Type B pancreatic cell (in vitro differentiated cells): ENCODE data around the gene GPR33. TPM values are rescaled to one million over a fixed set of nuclear protein-coding genes. Genes with fewer than 3 reads are reported as not detected.

ENCODE experiments used
- DNase-seq: peaks from one replicate; pipeline ENCODE4 v3.0.0; 2021; ENCODE audit warnings: mixed read lengths; ENCODE audit not compliant: unreplicated experiment; ENCODE audit errors: extremely low spot score
- H3K27ac Mint-ChIP-seq: 2 replicates; pipeline ENCODE4 v1.8.0; 2021; ENCODE audit warnings: mild to moderate bottlenecking, mixed read lengths
- H3K27me3 Mint-ChIP-seq: 2 replicates; pipeline ENCODE4 v1.8.0; 2021; ENCODE audit warnings: mixed read lengths
- H3K36me3 Mint-ChIP-seq: 2 replicates; pipeline ENCODE4 v1.8.0; 2021; ENCODE audit warnings: mixed read lengths
- H3K4me1 Mint-ChIP-seq: one replicate; pipeline ENCODE4 v1.8.0; 2021; ENCODE audit warnings: mixed read lengths; ENCODE audit not compliant: unreplicated experiment
- H3K4me3 Mint-ChIP-seq: 2 replicates; pipeline ENCODE4 v1.8.0; 2021; ENCODE audit warnings: mild to moderate bottlenecking, mixed read lengths
- H3K9me3 Mint-ChIP-seq: 2 replicates; pipeline ENCODE4 v1.8.0; 2021; ENCODE audit warnings: mixed read lengths
- CTCF ChIP-seq: fragments of 200-600 bp; sonication (generic); conservative IDR thresholded peaks from 2 replicates; pipeline ENCODE4 v1.5.0; 2021; ENCODE audit warnings: antibody characterized with exemption, mild to moderate bottlenecking
- total RNA-seq: library from RNA; stranded (reverse); gene quantifications from 2 replicates; pipeline ENCODE4 v1.2.1, GENCODE V29; 2021; ENCODE audit warnings: low replicate concordance

GPR33 gene
- total RNA-seq, 1 donor from 2014 or later = not detected

DNA sequence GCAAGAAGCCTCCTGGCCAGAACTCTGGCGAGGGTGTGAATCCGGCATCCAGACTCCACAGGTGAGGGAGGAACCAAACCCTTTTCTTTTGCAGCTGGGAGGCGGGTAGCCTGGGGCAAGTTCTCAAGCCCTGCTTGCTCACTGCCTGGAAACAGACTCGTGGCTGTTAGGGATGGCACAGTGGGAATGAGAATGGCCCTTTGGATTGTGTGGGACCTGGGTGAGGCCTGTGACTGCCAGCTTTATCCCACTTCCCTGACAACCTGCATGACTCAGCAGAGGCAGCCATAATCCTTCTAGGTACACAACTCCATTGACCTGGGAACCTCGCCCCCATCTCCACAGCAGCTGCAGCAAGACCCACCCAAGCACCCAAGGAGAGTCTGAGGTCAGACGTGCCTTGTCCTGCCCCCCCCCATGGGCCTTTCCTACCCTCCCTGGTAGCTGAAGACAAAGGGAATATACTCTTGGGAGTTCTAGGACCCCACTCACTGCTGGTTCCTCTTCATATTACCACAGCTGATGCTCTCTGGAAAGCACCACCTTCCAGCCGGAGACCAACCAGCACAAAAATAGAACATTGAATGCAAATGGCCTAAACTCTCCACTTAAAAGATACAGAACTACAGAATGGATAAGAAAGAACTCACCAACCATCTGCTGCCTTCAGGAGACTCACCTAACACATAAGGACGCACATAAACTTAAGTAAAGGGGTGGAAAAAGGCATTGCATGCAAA, 5.1 kb upstream of the GPR33 start:
- H3K4me3 Mint-ChIP-seq = no peak overlapping the region
- DNase-seq = no peak
- H3K27ac Mint-ChIP-seq = no peak overlapping the region
- H3K4me1 Mint-ChIP-seq = no peaks in the 10 kb centered on the region
- no peaks in the 10 kb centered on the region for H3K36me3 Mint-ChIP-seq
- H3K27me3 Mint-ChIP-seq = peaks cover 5% of the 10 kb centered on the region
- H3K9me3 Mint-ChIP-seq = no peaks in the 10 kb centered on the region
- no peak for TF ChIP-seq CTCF

- TF ChIP-seq CTCF = no peak
- no peak overlapping the region for H3K27ac Mint-ChIP-seq
- H3K4me3 Mint-ChIP-seq = no peak overlapping the region
- H3K4me1 Mint-ChIP-seq = no peaks in the 10 kb centered on the region
- no peaks in the 10 kb centered on the region for H3K36me3 Mint-ChIP-seq
- no peaks in the 10 kb centered on the region for H3K9me3 Mint-ChIP-seq
- DNase-seq = no peak
- H3K27me3 Mint-ChIP-seq = peaks cover 3% of the 10 kb centered on the region
These were observed 1.9 kb upstream of the GPR33 start for GRCh38 chr14:31489691-31490090.

DNA sequence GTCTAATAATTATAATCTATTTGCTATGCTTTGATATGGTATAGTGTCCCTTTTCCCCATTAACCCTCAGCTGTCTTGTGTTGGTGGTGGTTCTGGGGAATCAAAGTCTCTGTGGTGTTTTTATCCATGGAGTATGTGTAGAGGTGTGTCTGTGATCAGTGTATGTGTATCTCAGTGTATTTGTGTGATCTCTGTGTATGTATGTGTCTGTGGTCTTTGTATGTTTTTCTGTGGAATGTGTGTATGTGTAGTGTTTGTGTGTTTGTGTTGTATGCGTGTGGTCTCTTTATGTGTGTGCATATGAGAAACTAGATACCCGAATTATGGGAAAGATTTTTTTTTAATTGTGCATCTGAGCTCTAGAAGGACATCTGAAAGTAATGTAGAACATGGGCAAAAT, 1.1 kb downstream of the GPR33 start:
- TF ChIP-seq CTCF = no peak
- Mint-ChIP-seq H3K4me1 (no peaks in the 10 kb centered on the region), H3K27ac (no peak overlapping the region), H3K36me3 (no peaks in the 10 kb centered on the region), H3K27me3 (peaks cover 3% of the 10 kb centered on the region), H3K9me3 (no peaks in the 10 kb centered on the region), H3K4me3 (no peak overlapping the region)
- DNase-seq = no peak

DNA sequence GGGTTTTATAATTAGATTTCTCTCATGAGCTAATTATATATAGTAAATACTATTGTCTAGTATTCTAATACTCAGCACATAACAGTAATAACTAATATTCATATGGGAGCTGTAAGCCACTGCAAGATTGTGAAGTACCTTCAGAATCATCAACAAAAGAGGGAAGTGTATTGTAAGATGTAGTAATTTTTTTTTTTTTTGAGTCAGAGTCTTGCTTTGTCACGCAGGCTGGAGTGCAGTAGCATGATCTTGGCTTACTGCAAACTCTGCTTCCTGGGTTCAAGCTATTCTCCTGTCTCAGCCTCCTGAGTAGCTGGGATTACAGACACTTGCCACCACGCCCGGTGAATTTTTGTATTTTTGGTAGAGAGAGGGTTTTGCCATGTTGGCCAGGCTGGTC, 3.1 kb downstream of the GPR33 start:
- Mint-ChIP-seq H3K9me3 (no peaks in the 10 kb centered on the region), H3K27ac (no peak overlapping the region), H3K4me3 (no peak overlapping the region), H3K36me3 (no peaks in the 10 kb centered on the region), H3K27me3 (peaks cover 2% of the 10 kb centered on the region), H3K4me1 (peaks cover under 1% of the 10 kb centered on the region)
- no peak for TF ChIP-seq CTCF
- DNase-seq = no peak

- Mint-ChIP-seq H3K27me3 (no peaks in the 10 kb centered on the region), H3K36me3 (no peaks in the 10 kb centered on the region), H3K9me3 (no peaks in the 10 kb centered on the region), H3K4me1 (peaks cover 3% of the 10 kb centered on the region), H3K4me3 (no peak overlapping the region), H3K27ac (no peak overlapping the region)
- TF ChIP-seq CTCF = no peak
- no peak for DNase-seq
These were observed 7.7 kb downstream of the GPR33 start for GRCh38 chr14:31480156-31480555.
